ENCODE data around the gene PTCD3.

Gene PTCD3

GRCh38 chr2:86157009-86157556 is 51.0 kb downstream of the PTCD3 start:
- TF ChIP-seq CTCF (IDR thresholded peaks at IDR 0.05; ENCODE audit: control insufficient read depth, insufficient read depth, low read depth, low read length, missing control alignments): no peak
- no peak for DNase-seq (ENCODE audit: low read depth)

GRCh38 chr2:86158286-86158685 is 52.3 kb downstream of the PTCD3 start:
- no peak for DNase-seq (ENCODE audit: low read depth)
- no peak overlapping the region for H3K4me3 ChIP-seq (ENCODE audit: control insufficient read depth, low read depth, low read length)

More at GRCh38 chr2:86157009-86157556, 51.0 kb downstream of the PTCD3 start:
- no peak overlapping the region for H3K4me3 ChIP-seq (ENCODE audit: control insufficient read depth, low read depth, low read length)

GRCh38 chr2:86160156-86160952 is 54.3 kb downstream of the PTCD3 start:
- no peak overlapping the region for H3K4me3 ChIP-seq (ENCODE audit: control insufficient read depth, low read depth, low read length)
- TF ChIP-seq CTCF (IDR thresholded peaks at IDR 0.05; ENCODE audit: control insufficient read depth, insufficient read depth, low read depth, low read length, missing control alignments): no peak
- DNase-seq (ENCODE audit: low read depth): no peak

More at GRCh38 chr2:86158286-86158685, 52.3 kb downstream of the PTCD3 start:
- TF ChIP-seq CTCF (IDR thresholded peaks at IDR 0.05; ENCODE audit: control insufficient read depth, insufficient read depth, low read depth, low read length, missing control alignments): no peak

- DNase-seq (ENCODE audit: low read depth): no peak
- H3K4me3 ChIP-seq (ENCODE audit: control insufficient read depth, low read depth, low read length): no peak overlapping the region
- no peak for TF ChIP-seq CTCF (IDR thresholded peaks at IDR 0.05; ENCODE audit: control insufficient read depth, insufficient read depth, low read depth, low read length, missing control alignments)
Observed at GRCh38 chr2:86170449-86170848, 64.4 kb downstream of the PTCD3 start.

- no peak overlapping the region for H3K4me3 ChIP-seq (ENCODE audit: control insufficient read depth, low read depth, low read length)
- DNase-seq (ENCODE audit: low read depth): no peak
- TF ChIP-seq CTCF (IDR thresholded peaks at IDR 0.05; ENCODE audit: control insufficient read depth, insufficient read depth, low read depth, low read length, missing control alignments): no peak
Observed at GRCh38 chr2:86171295-86171694, 65.3 kb downstream of the PTCD3 start.

GRCh38 chr2:86172610-86173009 is 66.6 kb downstream of the PTCD3 start:
- no peak overlapping the region for H3K4me3 ChIP-seq (ENCODE audit: control insufficient read depth, low read depth, low read length)
- TF ChIP-seq CTCF (IDR thresholded peaks at IDR 0.05; ENCODE audit: control insufficient read depth, insufficient read depth, low read depth, low read length, missing control alignments): no peak
- DNase-seq (ENCODE audit: low read depth): no peak

Measured in AG09309 (cell line).